Measurements from ENCODE around the gene IFNAR1. TPM values are rescaled to one million over a fixed set of nuclear protein-coding genes. Genes with fewer than 3 reads are reported as not detected.

Gene IFNAR1
- total and polyA plus RNA-seq, 7 donors, result 10.4 to 31.6 (median 17.5) TPM

DNA sequence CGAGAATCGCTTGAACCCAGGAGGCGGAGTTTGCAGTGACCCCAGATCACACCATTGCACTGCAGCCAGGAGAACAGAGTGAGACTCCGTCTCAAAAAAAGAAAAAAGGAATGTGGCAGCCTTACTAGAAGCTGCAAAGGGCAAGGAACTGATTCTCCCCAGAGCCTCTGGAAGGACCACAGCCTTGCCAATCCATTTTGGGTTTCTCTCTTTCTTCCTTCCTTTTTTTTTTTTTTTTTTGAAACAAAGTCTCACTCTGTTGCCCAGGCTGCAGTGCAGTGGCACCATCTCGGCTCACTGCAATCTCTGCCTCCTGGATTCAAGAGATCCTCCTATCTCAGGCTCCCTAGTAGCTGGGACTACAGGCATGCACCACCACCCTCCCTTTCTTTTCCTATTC is 68.6 kb downstream of the IFNAR1 start:
- intact Hi-C loops (cut with DNase I), result no loop called here

GRCh38 chr21:33394260-33394659 is 69.5 kb downstream of the IFNAR1 start:
- peak in 1 of 2 donors; percentile 41 for DNase-seq
- intact Hi-C loops (cut with DNase I), result no loop called here
- Histone ChIP-seq H3K4me3 (no peak overlapping the region), H3K4me1 (no peaks in the 10 kb centered on the region), H3K36me3 (ENCODE audit: insufficient read depth in 1 of 2, low read depth in 1 of 2) (no peaks in the 10 kb centered on the region), H3K27ac (no peak overlapping the region), H3K27me3 (ENCODE audit: insufficient read depth in 3 of 3, low read length in 2 of 3) (no peaks in the 10 kb centered on the region), H3K9me3 (no peaks in the 10 kb centered on the region)
- TF ChIP-seq, protein P1, sequence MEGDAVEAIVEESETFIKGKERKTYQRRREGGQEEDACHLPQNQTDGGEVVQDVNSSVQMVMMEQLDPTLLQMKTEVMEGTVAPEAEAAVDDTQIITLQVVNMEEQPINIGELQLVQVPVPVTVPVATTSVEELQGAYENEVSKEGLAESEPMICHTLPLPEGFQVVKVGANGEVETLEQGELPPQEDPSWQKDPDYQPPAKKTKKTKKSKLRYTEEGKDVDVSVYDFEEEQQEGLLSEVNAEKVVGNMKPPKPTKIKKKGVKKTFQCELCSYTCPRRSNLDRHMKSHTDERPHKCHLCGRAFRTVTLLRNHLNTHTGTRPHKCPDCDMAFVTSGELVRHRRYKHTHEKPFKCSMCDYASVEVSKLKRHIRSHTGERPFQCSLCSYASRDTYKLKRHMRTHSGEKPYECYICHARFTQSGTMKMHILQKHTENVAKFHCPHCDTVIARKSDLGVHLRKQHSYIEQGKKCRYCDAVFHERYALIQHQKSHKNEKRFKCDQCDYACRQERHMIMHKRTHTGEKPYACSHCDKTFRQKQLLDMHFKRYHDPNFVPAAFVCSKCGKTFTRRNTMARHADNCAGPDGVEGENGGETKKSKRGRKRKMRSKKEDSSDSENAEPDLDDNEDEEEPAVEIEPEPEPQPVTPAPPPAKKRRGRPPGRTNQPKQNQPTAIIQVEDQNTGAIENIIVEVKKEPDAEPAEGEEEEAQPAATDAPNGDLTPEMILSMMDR (IDR thresholded peaks at IDR 0.05), result no peak
- 82 to 90% (median 84%) methylated on average over 8 of the region's 8 CpGs for WGBS, 3 donors
- ATAC-seq, result peak in 1 of 4 donors; percentile 49

More for the DNA sequence above, 68.6 kb downstream of the IFNAR1 start:
- Histone ChIP-seq H3K4me3 (no peak overlapping the region), H3K27ac (no peak overlapping the region), H3K36me3 (ENCODE audit: insufficient read depth in 1 of 2, low read depth in 1 of 2) (no peaks in the 10 kb centered on the region), H3K9me3 (no peaks in the 10 kb centered on the region), H3K27me3 (ENCODE audit: insufficient read depth in 3 of 3, low read length in 2 of 3) (no peaks in the 10 kb centered on the region), H3K4me1 (no peaks in the 10 kb centered on the region)
- DNase-seq, result no peak
- TF ChIP-seq, protein P1 (IDR thresholded peaks at IDR 0.05), result no peak
- 52 to 67% (median 66%) methylated on average over 5 of the region's 5 CpGs for WGBS, 3 donors
- ATAC-seq, result no peak

DNA sequence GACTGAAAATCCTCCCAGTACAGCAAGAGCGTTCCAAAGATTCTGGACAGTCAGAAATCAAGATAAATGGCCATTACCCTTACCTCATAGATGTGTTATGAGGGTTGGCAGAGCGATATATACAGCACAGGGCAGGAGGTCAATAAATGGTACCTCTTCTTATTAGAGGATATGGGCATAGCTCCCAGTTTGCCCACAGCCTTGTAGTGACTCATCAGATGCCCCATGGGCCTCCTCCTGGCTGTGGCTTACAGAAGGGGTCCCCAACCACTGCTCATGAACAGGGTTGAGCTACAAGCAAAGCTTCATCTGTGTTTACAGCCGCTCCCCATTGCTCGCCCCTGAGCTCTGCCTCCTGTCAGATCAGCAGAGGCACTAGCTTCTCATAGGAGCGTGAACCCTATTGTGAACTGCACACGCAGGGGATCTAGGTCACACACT is 71.1 kb downstream of the IFNAR1 start:
- Histone ChIP-seq H3K9me3 (no peaks in the 10 kb centered on the region), H3K4me1 (no peaks in the 10 kb centered on the region), H3K36me3 (ENCODE audit: insufficient read depth in 1 of 2, low read depth in 1 of 2) (no peaks in the 10 kb centered on the region), H3K27ac (no peak overlapping the region), H3K27me3 (ENCODE audit: insufficient read depth in 3 of 3, low read length in 2 of 3) (no peaks in the 10 kb centered on the region), H3K4me3 (no peak overlapping the region)
- intact Hi-C loops (cut with DNase I), result no loop called here
- 75 to 88% (median 77%) methylated on average over 6 of the region's 6 CpGs for WGBS, 3 donors
- DNase-seq (no peak), ATAC-seq (peak in 1 of 4 donors; percentile 24)
- TF ChIP-seq, protein P1 (IDR thresholded peaks at IDR 0.05), result no peak

GRCh38 chr21:33396436-33396835 is 71.7 kb downstream of the IFNAR1 start:
- Histone ChIP-seq H3K36me3 (ENCODE audit: insufficient read depth in 1 of 2, low read depth in 1 of 2) (no peaks in the 10 kb centered on the region), H3K4me1 (no peaks in the 10 kb centered on the region), H3K27me3 (ENCODE audit: insufficient read depth in 3 of 3, low read length in 2 of 3) (no peaks in the 10 kb centered on the region), H3K27ac (no peak overlapping the region), H3K4me3 (no peak overlapping the region), H3K9me3 (no peaks in the 10 kb centered on the region)
- intact Hi-C loops (cut with DNase I), result no loop called here
- ATAC-seq, result no peak
- DNase-seq, result no peak
- 73 to 81% (median 79%) methylated on average over 6 of the region's 6 CpGs for WGBS, 3 donors
- TF ChIP-seq, protein P1 (IDR thresholded peaks at IDR 0.05), result no peak

- Histone ChIP-seq H3K4me3 (no peak overlapping the region), H3K4me1 (no peaks in the 10 kb centered on the region), H3K9me3 (no peaks in the 10 kb centered on the region), H3K27me3 (ENCODE audit: insufficient read depth in 3 of 3, low read length in 2 of 3) (no peaks in the 10 kb centered on the region), H3K27ac (no peak overlapping the region), H3K36me3 (ENCODE audit: insufficient read depth in 1 of 2, low read depth in 1 of 2) (no peaks in the 10 kb centered on the region)
- intact Hi-C loops (cut with DNase I), result no loop called here
- TF ChIP-seq, protein P1 (IDR thresholded peaks at IDR 0.05), result no peak
- ATAC-seq, result no peak
- no peak for DNase-seq
- WGBS, 3 donors, result 57 to 79% (median 61%) methylated on average over 5 of the region's 5 CpGs
These were observed 72.2 kb downstream of the IFNAR1 start for GRCh38 chr21:33396951-33397350.
